K562 (cell line): ENCODE measurements around the gene ALDH5A1. TPM values are rescaled to one million over a fixed set of nuclear protein-coding genes. Genes with fewer than 3 reads are reported as not detected.

Source experiments
- ATAC-seq: fragments of 200-7000 bp; cut with Tn5 transposase; 3 replicates; pipeline ENCODE4 v1.9.1; 2020; ENCODE audit warnings: moderate library complexity
- BruUV-seq: library from RNA; stranded (reverse); fragments of 400-500 nt; replicated peaks from 2 replicates; lab custom pipeline; 2021; lab: Mats Ljungman, UMichigan
- CTCF ChIA-PET: fragments of 300-600 bp; formaldehyde crosslinking; extraction: SDS; loops from one replicate; lab custom pipeline; 2021; ENCODE audit warnings: low intra/inter-chr PET ratio; lab: Yijun Ruan, JAX
- POLR2A ChIA-PET: fragments of 300-600, 350-650 bp; sonication (Branson Sonifier 250); formaldehyde crosslinking; extraction: SDS; loops from one replicate; lab custom pipeline; 2021; ENCODE audit warnings: antibody characterized with exemption, inconsistent platforms; lab: Yijun Ruan, JAX
- DNase-seq, 4 experiments: peaks; one replicate each; pipeline versions ENCODE4 v3.0.0 to v3.0.0-alpha.2; 2011 to 2018; ENCODE audit warnings: low spot score in 3 of 4, mixed read lengths in 3 of 4; ENCODE audit errors: extremely low read depth in 1 of 4
- FAIRE-seq: peaks from 2 replicates; lab custom pipeline; 2011; peaks lifted over from hg19 to GRCh38; lab: Jason Lieb, UNC
- H2AFZ ChIP-seq: 2 replicates; pipeline ENCODE4 v1.6.0; 2011; ENCODE audit warnings: low read depth, low read length, control low read depth, inconsistent platforms
- H3K27ac ChIP-seq: fragments of 200-600 bp; 3 replicates; pipeline ENCODE4 v1.8.0; 2011; ENCODE audit warnings: low read depth, mild to moderate bottlenecking, control low read depth, inconsistent platforms, low read length, moderate library complexity, mixed read lengths; ENCODE audit errors: extremely low read depth
- H3K27me3 ChIP-seq, 2 experiments: fragments of 300-600 bp in 1 of 2; 2 replicates in 1 of 2; 3 replicates in 1 of 2; pipeline versions ENCODE4 v1.6.0 to v1.8.0; 2011; ENCODE audit warnings: inconsistent platforms in 2 of 2, low read length in 2 of 2, mild to moderate bottlenecking in 1 of 2, mixed read lengths in 1 of 2, moderate library complexity in 1 of 2; ENCODE audit not compliant: control insufficient read depth in 2 of 2, insufficient read depth in 2 of 2
- H3K36me3 ChIP-seq: fragments of 300-600 bp; 3 replicates; pipeline ENCODE4 v1.8.0; 2011; ENCODE audit warnings: mild to moderate bottlenecking, low read length, inconsistent platforms; ENCODE audit not compliant: control insufficient read depth, insufficient read depth
- H3K4me1 ChIP-seq, 2 experiments: fragments of 200-600 bp in 1 of 2; replicated peaks in 1 of 2; 2 replicates in 1 of 2; 3 replicates in 1 of 2; pipeline versions ENCODE4 v1.5.1 to v1.8.0; 2011; ENCODE audit warnings: inconsistent platforms in 2 of 2, low read length in 2 of 2, mild to moderate bottlenecking in 1 of 2, mixed read lengths in 1 of 2, moderate library complexity in 1 of 2; ENCODE audit not compliant: control insufficient read depth in 2 of 2, insufficient read depth in 2 of 2
- H3K4me2 ChIP-seq: 2 replicates; pipeline ENCODE4 v1.6.1; 2011; ENCODE audit warnings: low read length, control low read depth, inconsistent platforms, mixed read lengths; ENCODE audit not compliant: insufficient read depth
- H3K4me3 ChIP-seq: fragments of 200-600 bp; sonication (generic), shearing (Covaris generic); 2 replicates; pipeline ENCODE4 v1.5.1; 2016; ENCODE audit warnings: control low read depth, inconsistent platforms
- H3K79me2 ChIP-seq: fragments of 200-600 bp; 3 replicates; pipeline ENCODE4 v1.8.0; 2011; ENCODE audit warnings: low read length, inconsistent platforms; ENCODE audit not compliant: control insufficient read depth, insufficient read depth
- H3K9ac ChIP-seq, 2 experiments: 2 replicates each; pipeline versions ENCODE4 v1.6.0 to v1.6.1; 2011; ENCODE audit warnings: low read depth in 2 of 2, low read length in 2 of 2, control low read depth in 1 of 2, inconsistent platforms in 1 of 2, mild to moderate bottlenecking in 1 of 2, mixed read lengths in 1 of 2; ENCODE audit not compliant: insufficient read depth in 1 of 2
- H3K9me1 ChIP-seq: one replicate; pipeline ENCODE4 v1.6.0; 2011; ENCODE audit warnings: inconsistent platforms, mild to moderate bottlenecking, low read length, moderate library complexity; ENCODE audit not compliant: control insufficient read depth, insufficient read depth
- H3K9me3 ChIP-seq: replicated peaks from 2 replicates; pipeline ENCODE4 v1.5.1; 2011; ENCODE audit warnings: low read depth, low read length, inconsistent platforms; ENCODE audit not compliant: control insufficient read depth, insufficient read depth
- H4K20me1 ChIP-seq: replicated peaks from 2 replicates; pipeline ENCODE4 v1.6.1; 2011; ENCODE audit warnings: low read length, inconsistent platforms, mixed read lengths; ENCODE audit not compliant: control insufficient read depth, insufficient read depth
- ETV5 ChIP-seq: sonication (generic); formaldehyde crosslinking; IDR thresholded peaks from 2 replicates; pipeline ENCODE4 v1.4.0; 2020; ENCODE audit warnings: low read depth, mild to moderate bottlenecking, missing genetic modification reagents
- KDM2B ChIP-seq: fragments of 250-450 bp; sonication (Bioruptor Pico); IDR thresholded peaks from 2 replicates; pipeline ENCODE4 v1.8.0; 2021; ENCODE audit warnings: mild to moderate bottlenecking, moderate library complexity
- MIER1 ChIP-seq: fragments of 450-650 bp; IDR thresholded peaks from 2 replicates; pipeline ENCODE4 v1.6.1; 2016; ENCODE audit warnings: antibody characterized with exemption, mild to moderate bottlenecking, low read depth
- MTA3 ChIP-seq: fragments of 450-650 bp; formaldehyde crosslinking; IDR thresholded peaks from 2 replicates; pipeline ENCODE4 v1.6.1; 2017; ENCODE audit warnings: mild to moderate bottlenecking, borderline replicate concordance
- NR3C1 ChIP-seq: sonication (generic); formaldehyde crosslinking; IDR thresholded peaks from 2 replicates; pipeline ENCODE4 v1.8.1; 2022; ENCODE audit warnings: missing genetic modification reagents
- PCBP2 ChIP-seq: fragments of 200-400 bp; formaldehyde crosslinking; IDR thresholded peaks from 2 replicates; pipeline ENCODE4 v1.6.1; 2018; ENCODE audit warnings: low read length, low read depth, mild to moderate bottlenecking, moderate library complexity; ENCODE audit not compliant: poor library complexity, severe bottlenecking
- POLR2B ChIP-seq: fragments of 450-650 bp; IDR thresholded peaks from 2 replicates; pipeline ENCODE4 v1.6.1; 2018; ENCODE audit warnings: low read depth; ENCODE audit not compliant: partially characterized antibody
- SNIP1 ChIP-seq: fragments of 450-650 bp; IDR thresholded peaks from 2 replicates; pipeline ENCODE4 v1.7.1; 2017; ENCODE audit warnings: low read depth, mild to moderate bottlenecking
- TAF7 ChIP-seq: fragments of 450-650 bp; IDR thresholded peaks from 2 replicates; pipeline ENCODE4 v1.6.1; 2016; ENCODE audit warnings: missing genetic modification characterization, missing compliant biosample characterization
- ZBTB11 ChIP-seq, 3 experiments: fragments of 200-800 bp in 1 of 3; fragments of 250-450 bp in 1 of 3; fragments of 450-650 bp in 1 of 3; sonication (Bioruptor Pico) in 1 of 3; sonication (Bioruptor generic) in 1 of 3; formaldehyde crosslinking in 1 of 3; IDR thresholded peaks; 2 replicates each; pipeline versions ENCODE4 v1.6.1 to v1.8.0; 2016 to 2022; ENCODE audit warnings: mild to moderate bottlenecking in 2 of 3, missing genetic modification characterization in 2 of 3, missing compliant biosample characterization in 1 of 3, moderate library complexity in 1 of 3
- ZBTB5 ChIP-seq: fragments of 450-650 bp; IDR thresholded peaks from 2 replicates; pipeline ENCODE4 v1.6.1; 2017; ENCODE audit warnings: antibody characterized with exemption
- ZBTB8A ChIP-seq: fragments of 450-650 bp; IDR thresholded peaks from 2 replicates; pipeline ENCODE4 v1.6.1; 2018; ENCODE audit warnings: mild to moderate bottlenecking, moderate library complexity; ENCODE audit not compliant: partially characterized antibody
- ZEB2 ChIP-seq: fragments of 450-650 bp; IDR thresholded peaks from 2 replicates; pipeline ENCODE4 v1.6.1; 2016
- ZFP36 ChIP-seq: fragments of 150-350 bp; IDR thresholded peaks from 2 replicates; pipeline ENCODE4 v1.6.1; 2018; ENCODE audit warnings: low read length, low read depth; ENCODE audit not compliant: partially characterized antibody
- ZNF224 ChIP-seq: sonication (generic); formaldehyde crosslinking; IDR thresholded peaks from 2 replicates; pipeline ENCODE4 v1.8.0; 2022; ENCODE audit warnings: mild to moderate bottlenecking, missing genetic modification reagents
- ZNF699 ChIP-seq: fragments of 250-450 bp; sonication (Bioruptor Pico); IDR thresholded peaks from 2 replicates; pipeline ENCODE4 v1.8.0; 2021; ENCODE audit warnings: mild to moderate bottlenecking, moderate library complexity; ENCODE audit not compliant: insufficient replicate concordance
- ZNF76 ChIP-seq: fragments of 250-450 bp; sonication (Bioruptor Pico); IDR thresholded peaks from 2 replicates; pipeline ENCODE4 v1.4.0; 2020; ENCODE audit warnings: mild to moderate bottlenecking, moderate library complexity, borderline replicate concordance
- WGBS: fragments of 100-300 bp; shearing (Covaris generic); methylation state at CpG from one replicate; pipeline ENCODE4 v1.1.6; 2016; ENCODE audit warnings: low coverage, mixed read lengths; ENCODE audit not compliant: insufficient coverage; ENCODE audit errors: missing lambda C conversion rate; 5-methylcytosine and 5-hydroxymethylcytosine counted together
- in situ Hi-C: fragments of 300-500 bp; cut with MboI; formaldehyde crosslinking; loops from 4 replicates; pipeline ENCODE4 v1.15.0; 2018; ENCODE audit warnings: inconsistent platforms, mixed read lengths
- intact Hi-C: fragments of 100-400 bp; cut with micrococcal nuclease; formaldehyde crosslinking; loops from 2 replicates; pipeline ENCODE4 v1.14.2; 2022
- polyA plus RNA-seq, 8 experiments: library from polyadenylated mRNA; depleted of rRNA in 4 of 8; stranded (reverse) in 5 of 8; unstranded in 3 of 8; fragments of >200 nt; fragmentation: Nextera tagmentation in 2 of 8; fragmentation: Illumina TruSeq in 1 of 8; extraction: Ambion mirVana in 2 of 8; extraction: Trizol in 1 of 8; gene quantifications; 2 replicates each; pipeline versions ENCODE4 v1.2.1 to v1.2.3, GENCODE V29; 2011 to 2014; ENCODE audit warnings: inconsistent platforms in 1 of 8, missing spikeins in 1 of 8
- total RNA-seq, 7 experiments: library from RNA; depleted of rRNA in 6 of 7; stranded (reverse); fragments of >200 nt in 6 of 7; fragmentation: Illumina TruSeq in 2 of 7; extraction: Trizol in 2 of 7; gene quantifications; 2 replicates each; pipeline versions ENCODE4 v1.2.1 to v1.2.3, GENCODE V29; 2011 to 2021; ENCODE audit warnings: low replicate concordance in 1 of 7

ALDH5A1 gene
- total and polyA plus RNA-seq, 9 of the 15 experiments (the other 6 are each of a cell fraction or from before 2014, with no cell fraction given): 2.2 to 19.7 (median 9.5) TPM

- Histone ChIP-seq H3K27me3 (0 out of 5 replicates have a peak, but pooled peaks cover 0 to 2% of the 10 kb centered on the region in 2 experiments), H3K36me3 (no peaks in the 10 kb centered on the region), H3K4me2 (no peak overlapping the region), H2AFZ (no peak overlapping the region), H4K20me1 (0 out of 2 replicates have a peak, but pooled peaks cover 3% of the 10 kb centered on the region), H3K4me3 (no peak overlapping the region), H3K9me3 (no peaks in the 10 kb centered on the region), H3K79me2 (no peaks in the 10 kb centered on the region), H3K4me1 (peaks cover 3 to 9% of the 10 kb centered on the region in 2 experiments; a peak in 2 of 5 replicates), H3K27ac (no peak overlapping the region), H3K9me1 (no peaks in the 10 kb centered on the region), H3K9ac (no peak overlapping the region)
- BruUV-seq: no TSS peak
- ATAC-seq (peak; percentile 27; the same call in 2 of the 3 replicates), FAIRE-seq (no peak), DNase-seq (peak in 2 of 4 experiments; percentile 34 to 37)
- CTCF ChIA-PET: no interaction called here
- in situ Hi-C loops (no loop called here), intact Hi-C loops (no loop called here)
- WGBS: 32% methylated on average over 13 of the region's 13 CpGs
- POLR2A ChIA-PET: interaction anchor here (0.6 kb wide), 1 partner anchor 28 kb away, joined by 3 read pairs; no protein-coding TSS in a partner anchor
- TF ChIP-seq TAF7: no peak
- peak in 1 of 3 experiments; percentile 88; a peak in 2 of 6 replicates for TF ChIP-seq ZBTB11 (CRISPR knock-in tag; IDR thresholded peaks at IDR 0.05)
- TF ChIP-seq ZBTB5: no peak
- no peak for TF ChIP-seq ZNF699 (CRISPR knock-in tag)
- no peak for TF ChIP-seq ZFP36
- TF ChIP-seq ZBTB8A: no peak
- no peak for TF ChIP-seq ETV5 (CRISPR knock-in tag)
- TF ChIP-seq PCBP2: no peak
- no peak for TF ChIP-seq ZNF76 (CRISPR knock-in tag)
- no peak for TF ChIP-seq MTA3
- TF ChIP-seq ZNF224 (CRISPR knock-in tag): no peak
- TF ChIP-seq NR3C1 (CRISPR knock-in tag): no peak
- no peak for TF ChIP-seq KDM2B (CRISPR knock-in tag)
- no peak for TF ChIP-seq POLR2B
- no peak for TF ChIP-seq ZEB2
- TF ChIP-seq MIER1: no peak
- TF ChIP-seq SNIP1: no peak
Observed at GRCh38 chr6:24451581-24452388, 43.0 kb upstream of the ALDH5A1 start.
